ENCODE data around the gene WDR88. TPM values are rescaled to one million over a fixed set of nuclear protein-coding genes. Genes with fewer than 3 reads are reported as not detected.

WDR88 gene
- total RNA-seq, 2 donors from 2014 or later: not detected

GRCh38 chr19:33201886-33202545 lies 70.1 kb downstream of the WDR88 start:
- no peak for DNase-seq
- H3K27ac ChIP-seq: no peak overlapping the region
- no peak for TF ChIP-seq CTCF (IDR thresholded peaks at IDR 0.05)
- H3K9ac ChIP-seq (ENCODE audit: low read depth in 2 of 2, low read length in 2 of 2): no peak overlapping the region
- H3K4me3 ChIP-seq: no peak overlapping the region
- no peaks in the 10 kb centered on the region for H3K27me3 ChIP-seq
- intact Hi-C loops (cut with DNase I): no loop called here
- H3K4me1 ChIP-seq: no peaks in the 10 kb centered on the region
- no peaks in the 10 kb centered on the region for H3K9me3 ChIP-seq
- H3K36me3 ChIP-seq: no peaks in the 10 kb centered on the region

DNA sequence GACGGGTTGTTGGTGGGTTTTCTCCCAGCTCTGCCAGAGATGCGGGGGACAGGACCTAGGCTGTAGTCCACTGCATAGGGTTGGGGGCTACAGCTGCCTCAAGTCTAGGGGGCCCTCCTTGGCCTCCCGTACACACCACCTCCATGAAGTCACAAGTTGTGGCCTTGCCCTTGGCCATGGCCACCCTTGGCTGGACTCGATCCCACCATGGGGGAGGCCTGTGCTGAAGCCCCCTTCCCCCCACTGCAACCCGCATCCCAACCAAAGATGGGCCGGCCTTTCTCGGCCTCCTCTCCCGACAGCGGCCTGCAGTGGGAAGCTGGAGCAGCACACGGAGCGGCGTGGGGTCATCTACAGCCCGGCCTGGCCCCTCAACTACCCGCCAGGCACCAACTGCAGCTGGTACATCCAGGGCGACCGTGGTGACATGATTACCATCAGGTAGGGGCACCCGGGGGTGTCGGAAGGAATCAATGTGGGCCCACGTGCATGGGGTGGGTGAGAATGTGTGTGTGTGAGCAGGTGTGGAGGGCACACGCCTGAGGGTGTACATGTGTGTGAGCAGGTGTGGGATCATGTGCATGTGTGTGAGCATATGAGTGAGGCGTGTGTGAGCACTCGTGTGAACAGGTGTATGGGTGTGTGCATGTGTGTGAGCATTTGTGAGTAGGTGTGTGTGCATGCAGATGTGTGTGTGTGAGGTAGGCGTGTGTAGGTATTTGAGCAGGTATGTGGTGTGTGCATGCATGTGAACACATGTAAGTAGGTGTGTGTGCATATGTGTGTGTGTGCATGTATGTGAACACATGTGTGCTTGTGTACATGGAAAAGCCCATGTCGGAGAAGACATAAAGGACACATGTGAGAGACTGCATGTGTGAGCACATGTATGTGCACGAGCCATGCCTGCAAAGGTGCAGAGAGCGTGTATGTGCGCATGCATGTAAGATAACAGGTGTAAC lies 70.9 kb downstream of the WDR88 start:
- intact Hi-C loops (cut with DNase I): no loop called here
- no peak overlapping the region for H3K9ac ChIP-seq (ENCODE audit: low read depth in 2 of 2, low read length in 2 of 2)
- TF ChIP-seq CTCF (IDR thresholded peaks at IDR 0.05): no peak
- no peaks in the 10 kb centered on the region for H3K4me1 ChIP-seq
- H3K4me3 ChIP-seq: no peak overlapping the region
- H3K27ac ChIP-seq: no peak overlapping the region
- no peaks in the 10 kb centered on the region for H3K36me3 ChIP-seq
- no peaks in the 10 kb centered on the region for H3K9me3 ChIP-seq
- H3K27me3 ChIP-seq: no peaks in the 10 kb centered on the region
- no peak for DNase-seq

GRCh38 chr19:33203529-33203928 lies 71.6 kb downstream of the WDR88 start:
- Histone ChIP-seq H3K9ac (ENCODE audit: low read depth in 2 of 2, low read length in 2 of 2) (no peak overlapping the region), H3K27ac (no peak overlapping the region), H3K27me3 (no peaks in the 10 kb centered on the region), H3K4me1 (no peaks in the 10 kb centered on the region), H3K36me3 (no peaks in the 10 kb centered on the region), H3K4me3 (no peak overlapping the region), H3K9me3 (no peaks in the 10 kb centered on the region)
- no peak for DNase-seq
- intact Hi-C loops (cut with DNase I): no loop called here
- TF ChIP-seq CTCF (IDR thresholded peaks at IDR 0.05): no peak

- no peak overlapping the region for H3K27ac ChIP-seq
- intact Hi-C loops (cut with DNase I): no loop called here
- H3K36me3 ChIP-seq: no peaks in the 10 kb centered on the region
- H3K4me3 ChIP-seq: no peak overlapping the region
- no peak overlapping the region for H3K9ac ChIP-seq (ENCODE audit: low read depth in 2 of 2, low read length in 2 of 2)
- no peaks in the 10 kb centered on the region for H3K27me3 ChIP-seq
- H3K9me3 ChIP-seq: no peaks in the 10 kb centered on the region
- DNase-seq: no peak
- H3K4me1 ChIP-seq: no peaks in the 10 kb centered on the region
- no peak for TF ChIP-seq CTCF (IDR thresholded peaks at IDR 0.05)
Observed at GRCh38 chr19:33204136-33204973, 72.4 kb downstream of the WDR88 start.

DNA sequence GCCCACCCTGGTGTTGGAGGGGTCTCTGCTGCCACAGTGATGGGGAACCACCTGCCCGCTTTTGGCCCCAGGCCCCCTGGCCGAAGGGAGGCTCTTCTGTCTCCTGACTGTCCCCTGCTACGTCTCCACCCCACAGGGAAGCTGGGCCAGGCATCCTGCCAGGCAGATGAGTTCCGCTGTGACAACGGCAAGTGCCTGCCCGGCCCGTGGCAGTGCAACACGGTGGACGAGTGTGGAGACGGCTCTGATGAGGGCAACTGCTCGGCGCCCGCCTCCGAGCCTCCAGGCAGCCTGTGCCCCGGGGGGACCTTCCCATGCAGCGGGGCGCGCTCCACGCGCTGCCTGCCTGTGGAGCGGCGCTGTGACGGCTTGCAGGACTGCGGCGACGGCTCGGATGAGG lies 73.2 kb downstream of the WDR88 start:
- intact Hi-C loops (cut with DNase I): no loop called here
- Histone ChIP-seq H3K9me3 (no peaks in the 10 kb centered on the region), H3K9ac (ENCODE audit: low read depth in 2 of 2, low read length in 2 of 2) (no peak overlapping the region), H3K27ac (no peak overlapping the region), H3K4me1 (no peaks in the 10 kb centered on the region), H3K4me3 (no peak overlapping the region), H3K27me3 (no peaks in the 10 kb centered on the region), H3K36me3 (no peaks in the 10 kb centered on the region)
- DNase-seq: no peak
- no peak for TF ChIP-seq CTCF (IDR thresholded peaks at IDR 0.05)

All from colonic mucosa (tissue), 4 donors.